Neural cell (in vitro differentiated cells): ENCODE data around the gene GLT8D2. TPM values are rescaled to one million over a fixed set of nuclear protein-coding genes. Genes with fewer than 3 reads are reported as not detected.

ENCODE experiments used
- H2AFZ ChIP-seq: fragments of 200-600, 300-800 bp; sonication (generic), shearing (Covaris generic); 2 replicates; pipeline ENCODE4 v1.6.0; 2014; ENCODE audit warnings: low read depth, mild to moderate bottlenecking, antibody characterized with exemption, low read length, moderate library complexity
- H3F3A ChIP-seq: fragments of 200-600 bp; shearing (Covaris generic); 2 replicates; pipeline ENCODE4 v1.6.1; 2016; ENCODE audit warnings: mild to moderate bottlenecking, moderate library complexity, mixed read lengths, antibody characterized with exemption, low read length; ENCODE audit not compliant: insufficient read depth, poor library complexity, severe bottlenecking
- H3K27ac ChIP-seq: fragments of 200-600, 300-800 bp; sonication (generic), shearing (Covaris generic); 2 replicates; pipeline ENCODE4 v1.5.1; 2014; ENCODE audit warnings: mild to moderate bottlenecking, low read length, moderate library complexity
- H3K27me3 ChIP-seq: fragments of 300-800, 200-600 bp; sonication (generic), shearing (Covaris generic); 2 replicates; pipeline ENCODE4 v1.6.0; 2014; ENCODE audit warnings: mild to moderate bottlenecking, low read depth, low read length, moderate library complexity; ENCODE audit not compliant: insufficient read depth
- H3K36me3 ChIP-seq: fragments of 300-800, 200-600 bp; sonication (generic), shearing (Covaris generic); 2 replicates; pipeline ENCODE4 v1.5.1; 2014; ENCODE audit warnings: mild to moderate bottlenecking, antibody characterized with exemption, low read length, moderate library complexity; ENCODE audit not compliant: insufficient read depth
- H3K4me2 ChIP-seq: fragments of 300-800, 200-600 bp; sonication (generic), shearing (Covaris generic); 2 replicates; pipeline ENCODE4 v1.6.0; 2014; ENCODE audit warnings: mild to moderate bottlenecking, low read length
- H3K4me3 ChIP-seq: fragments of 300-800, 200-600 bp; sonication (generic), shearing (Covaris generic); 2 replicates; pipeline ENCODE4 v1.5.1; 2014; ENCODE audit warnings: mild to moderate bottlenecking, low read length, moderate library complexity
- H3K79me2 ChIP-seq: fragments of 200-600 bp; shearing (Covaris generic); replicated peaks from 2 replicates; pipeline ENCODE4 v1.6.0; 2014; ENCODE audit warnings: mild to moderate bottlenecking, low read length, moderate library complexity; ENCODE audit not compliant: insufficient read depth
- H3K9ac ChIP-seq: fragments of 300-800, 200-600 bp; sonication (generic), shearing (Covaris generic); 2 replicates; pipeline ENCODE4 v1.6.1; 2016; ENCODE audit warnings: mild to moderate bottlenecking, low read length, mixed read lengths
- H3K9me2 ChIP-seq: fragments of 200-600 bp; shearing (Covaris generic); 2 replicates; pipeline ENCODE4 v1.6.1; 2016; ENCODE audit warnings: mild to moderate bottlenecking, low read length, mixed read lengths; ENCODE audit not compliant: insufficient read depth
- H3K9me3 ChIP-seq: fragments of 200-600, 300-800 bp; sonication (generic), shearing (Covaris generic); 2 replicates; pipeline ENCODE4 v1.6.1; 2016; ENCODE audit warnings: mild to moderate bottlenecking, mixed run types, low read length, moderate library complexity, mixed read lengths
- H4K20me1 ChIP-seq: fragments of 200-600 bp; shearing (Covaris generic); 2 replicates; pipeline ENCODE4 v1.6.1; 2016; ENCODE audit warnings: mild to moderate bottlenecking, mixed run types; ENCODE audit not compliant: insufficient read depth
- CTCF ChIP-seq: fragments of 450-650 bp; IDR thresholded peaks from 2 replicates; pipeline ENCODE4 v1.5.1; 2014; ENCODE audit warnings: antibody characterized with exemption, mild to moderate bottlenecking, moderate library complexity; ENCODE audit not compliant: poor library complexity, severe bottlenecking
- EP300 ChIP-seq: fragments of 450-650 bp; conservative IDR thresholded peaks from 2 replicates; pipeline ENCODE4 v1.6.1; 2014; ENCODE audit warnings: antibody characterized with exemption, mild to moderate bottlenecking, moderate library complexity; ENCODE audit not compliant: poor library complexity, severe bottlenecking
- EZH2 ChIP-seq: fragments of 200-600, 300-800 bp; shearing (Covaris generic), sonication (generic); IDR thresholded peaks from 2 replicates; pipeline ENCODE4 v1.6.1; 2014; ENCODE audit warnings: antibody characterized with exemption, low read length, borderline replicate concordance, mild to moderate bottlenecking; ENCODE audit not compliant: insufficient read depth, poor library complexity, severe bottlenecking
- MXI1 ChIP-seq: fragments of 450-650 bp; conservative IDR thresholded peaks from 2 replicates; pipeline ENCODE4 v1.6.1; 2014; ENCODE audit warnings: antibody characterized with exemption, mild to moderate bottlenecking; ENCODE audit not compliant: poor library complexity, severe bottlenecking
- POLR2AphosphoS5 ChIP-seq: IDR thresholded peaks from 2 replicates; pipeline ENCODE4 v1.6.1; 2012
- RAD21 ChIP-seq: fragments of 450-650 bp; conservative IDR thresholded peaks from 2 replicates; pipeline ENCODE4 v1.6.1; 2014; ENCODE audit warnings: antibody characterized with exemption, mild to moderate bottlenecking, moderate library complexity
- REST ChIP-seq: IDR thresholded peaks from 2 replicates; pipeline ENCODE4 v1.6.1; 2012; ENCODE audit warnings: borderline replicate concordance
- SMC3 ChIP-seq: fragments of 450-650 bp; conservative IDR thresholded peaks from 2 replicates; pipeline ENCODE4 v1.6.1; 2014; ENCODE audit warnings: antibody characterized with exemption, mild to moderate bottlenecking, moderate library complexity; ENCODE audit not compliant: poor library complexity
- TAF1 ChIP-seq: IDR thresholded peaks from 2 replicates; pipeline ENCODE4 v1.6.1; 2012; ENCODE audit warnings: low read depth
- polyA plus RNA-seq: library from polyadenylated mRNA; depleted of rRNA; stranded (reverse); fragments of >200 nt; gene quantifications from 2 replicates; pipeline ENCODE4 v1.2.3, GENCODE V29; 2014

Gene GLT8D2
- polyA plus RNA-seq, 1 donor from 2014 or later = 8.3 TPM

GRCh38 chr12:104025771-104026170 is 24.2 kb downstream of the GLT8D2 start:
- no peaks in the 10 kb centered on the region for H3K27me3 ChIP-seq
- no peaks in the 10 kb centered on the region for H3K79me2 ChIP-seq
- TF ChIP-seq RAD21 (no peak), EZH2 (no peak), REST (no peak), MXI1 (no peak), SMC3 (no peak), TAF1 (no peak), EP300 (no peak), POLR2AphosphoS5 (no peak), CTCF (no peak)
- no peak overlapping the region for H3K4me2 ChIP-seq
- H3K9me3 ChIP-seq = no peaks in the 10 kb centered on the region
- no peaks in the 10 kb centered on the region for H3F3A ChIP-seq
- H3K36me3 ChIP-seq = no peaks in the 10 kb centered on the region
- H3K9me2 ChIP-seq = no peaks in the 10 kb centered on the region
- H3K27ac ChIP-seq = no peak overlapping the region
- no peak overlapping the region for H3K9ac ChIP-seq
- H2AFZ ChIP-seq = no peak overlapping the region
- no peak overlapping the region for H3K4me3 ChIP-seq
- no peaks in the 10 kb centered on the region for H4K20me1 ChIP-seq

GRCh38 chr12:104024348-104024747 is 25.6 kb downstream of the GLT8D2 start:
- H3K36me3 ChIP-seq = no peaks in the 10 kb centered on the region
- H3K9me2 ChIP-seq = no peaks in the 10 kb centered on the region
- H3K9ac ChIP-seq = no peak overlapping the region
- H4K20me1 ChIP-seq = no peaks in the 10 kb centered on the region
- H3K4me2 ChIP-seq = no peak overlapping the region
- no peak for TF ChIP-seq SMC3
- TF ChIP-seq REST = no peak
- TF ChIP-seq EZH2 = no peak
- no peak for TF ChIP-seq POLR2AphosphoS5
- no peak for TF ChIP-seq MXI1
- no peak for TF ChIP-seq EP300
- TF ChIP-seq TAF1 = no peak
- TF ChIP-seq CTCF = no peak
- no peak for TF ChIP-seq RAD21
- H3K27me3 ChIP-seq = no peaks in the 10 kb centered on the region
- no peaks in the 10 kb centered on the region for H3K9me3 ChIP-seq
- no peaks in the 10 kb centered on the region for H3F3A ChIP-seq
- no peaks in the 10 kb centered on the region for H3K79me2 ChIP-seq
- H2AFZ ChIP-seq = no peak overlapping the region
- H3K27ac ChIP-seq = no peak overlapping the region
- no peak overlapping the region for H3K4me3 ChIP-seq
